Measurements from ENCODE around the gene WT1.
"Not testable (repeated sequence)": the region's sequence is repeated elsewhere in the genome, so short reads cannot be mapped to it uniquely, and the experiment has no call there.

WT1 gene

DNA sequence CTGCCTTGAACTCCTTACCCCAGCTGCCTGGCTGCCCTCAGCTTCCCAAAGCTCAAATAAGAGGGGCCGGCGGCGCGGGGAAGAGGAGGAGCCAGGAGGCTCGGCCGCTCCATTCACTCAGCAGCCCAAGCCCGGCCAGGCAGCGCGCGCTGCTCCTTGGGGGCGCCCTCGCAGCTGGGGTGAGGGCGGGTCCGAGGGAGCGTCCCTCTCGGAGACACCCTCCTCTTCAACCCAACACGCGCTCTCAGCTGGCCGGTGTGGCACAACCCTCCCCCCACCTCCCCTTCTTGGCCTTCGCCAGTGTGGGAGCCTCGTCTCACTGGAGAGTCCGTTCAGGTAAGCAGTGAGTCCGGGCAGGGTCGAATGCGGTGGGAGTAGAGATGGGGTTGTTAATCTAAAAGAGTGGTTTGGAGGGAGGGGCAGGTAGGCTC is at the start of gene WT1:
Gene WT1 (minus strand): TSS at position 29 of the 431 bp plus-strand sequence.
- DNase-seq (ENCODE audit: low read depth) = no peak
- H3K4me3 ChIP-seq (ENCODE audit: low read length) = no peak within 1 kb of the TSS
- no peak for TF ChIP-seq CTCF (conservative IDR thresholded peaks at IDR 0.05; ENCODE audit: low read length)

GRCh38 chr11:32479291-32479690 is 44.0 kb upstream of the WT1 start:
- no peak for TF ChIP-seq CTCF (conservative IDR thresholded peaks at IDR 0.05; ENCODE audit: low read length)
- H3K4me3 ChIP-seq (ENCODE audit: low read length) = no peak overlapping the region
- no peak for DNase-seq (ENCODE audit: low read depth)

DNA sequence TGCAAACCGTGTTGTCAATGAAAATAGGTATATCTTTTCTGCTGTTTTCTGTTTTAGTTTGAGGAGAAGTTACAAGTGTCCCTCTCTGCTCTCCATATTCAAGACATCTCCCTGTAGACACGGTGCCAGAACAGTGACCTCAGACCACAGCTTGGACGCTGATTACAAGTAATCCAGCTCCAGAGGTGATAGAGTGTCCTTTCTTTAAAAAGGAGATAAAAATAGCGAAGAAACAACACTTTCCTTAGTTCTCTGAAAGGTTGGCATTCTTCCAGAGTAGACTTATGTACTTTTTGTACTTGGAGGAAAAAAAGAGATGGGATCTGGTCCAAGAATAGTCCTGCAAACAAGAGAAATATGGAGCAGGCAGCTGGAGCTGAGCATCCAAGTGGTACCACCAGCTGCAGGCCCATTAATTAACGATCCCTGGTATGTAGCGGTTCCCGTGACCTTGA is 43.0 kb upstream of the WT1 start:
- TF ChIP-seq CTCF (conservative IDR thresholded peaks at IDR 0.05; ENCODE audit: low read length) = no peak
- H3K4me3 ChIP-seq (ENCODE audit: low read length) = no peak overlapping the region
- no peak for DNase-seq (ENCODE audit: low read depth)

GRCh38 chr11:32473282-32473909 is 38.1 kb upstream of the WT1 start:
- H3K4me3 ChIP-seq (ENCODE audit: low read length) = no peak overlapping the region
- no peak for TF ChIP-seq CTCF (conservative IDR thresholded peaks at IDR 0.05; ENCODE audit: low read length)
- no peak for DNase-seq (ENCODE audit: low read depth)

GRCh38 chr11:32472226-32472625 is 36.9 kb upstream of the WT1 start:
- H3K4me3 ChIP-seq (ENCODE audit: low read length) = no peak overlapping the region
- DNase-seq (ENCODE audit: low read depth) = no peak
- TF ChIP-seq CTCF (conservative IDR thresholded peaks at IDR 0.05; ENCODE audit: low read length) = no peak

GRCh38 chr11:32471544-32471943 is 36.2 kb upstream of the WT1 start:
- not testable (repeated sequence) for H3K4me3 ChIP-seq (ENCODE audit: low read length); DNase-seq (ENCODE audit: low read depth)

- TF ChIP-seq CTCF (conservative IDR thresholded peaks at IDR 0.05; ENCODE audit: low read length) = no peak
- H3K4me3 ChIP-seq (ENCODE audit: low read length) = no peak overlapping the region
- DNase-seq (ENCODE audit: low read depth) = no peak
These were observed 34.5 kb upstream of the WT1 start for GRCh38 chr11:32469791-32470190.
